A549 (cell line): ENCODE measurements around the gene MAPKAP1. TPM values are rescaled to one million over a fixed set of nuclear protein-coding genes. Genes with fewer than 3 reads are reported as not detected.

Source experiments
- ATAC-seq, 2 experiments: fragments of 200-7000 bp in 1 of 2; fragments of >200 bp in 1 of 2; cut with Nextera tagmentation in 1 of 2; cut with Tn5 transposase in 1 of 2; 3 replicates each; pipeline versions ENCODE4 v1.8.0 to v1.9.1; 2018 to 2020; ENCODE audit warnings: mild to moderate bottlenecking in 1 of 2, moderate library complexity in 1 of 2
- CTCF ChIA-PET: fragments of 300-600 bp; sonication (Branson Sonifier 250); formaldehyde crosslinking; extraction: SDS; loops from one replicate; lab custom pipeline; 2021; ENCODE audit warnings: antibody characterized with exemption, inconsistent platforms; lab: Yijun Ruan, JAX
- POLR2A ChIA-PET: fragments of 350-600 bp; formaldehyde crosslinking; extraction: SDS; loops from one replicate; lab custom pipeline; 2021; ENCODE audit warnings: antibody characterized with exemption, inconsistent platforms; lab: Yijun Ruan, JAX
- DNase-seq, 2 experiments: peaks; one replicate each; pipeline versions ENCODE4 v3.0.0 to v3.0.0-alpha.2; 2011 to 2016; ENCODE audit warnings: low read depth in 1 of 2, low spot score in 1 of 2
- FAIRE-seq: peaks from 2 replicates; lab custom pipeline; 2011; peaks lifted over from hg19 to GRCh38; lab: Jason Lieb, UNC
- H3K27ac ChIP-seq, 2 experiments: fragments of >200 bp; sonication (Bioruptor Twin); formaldehyde crosslinking; 3 replicates each; pipeline ENCODE4 v1.5.1; 2016 to 2017
- H3K4me1 ChIP-seq: fragments of >200 bp; sonication (Bioruptor Twin); formaldehyde crosslinking; 3 replicates; pipeline ENCODE4 v1.6.1; 2016
- H3K4me2 ChIP-seq: fragments of >200 bp; sonication (Bioruptor Twin); formaldehyde crosslinking; 3 replicates; pipeline ENCODE4 v1.6.1; 2016
- H3K4me3 ChIP-seq: fragments of >200 bp; sonication (Bioruptor Twin); formaldehyde crosslinking; 3 replicates; pipeline ENCODE4 v1.5.1; 2016
- H3K9me3 ChIP-seq: fragments of >200 bp; sonication (Bioruptor Twin); formaldehyde crosslinking; 3 replicates; pipeline ENCODE4 v1.6.1; 2016
- BCL3 ChIP-seq: fragments of >200 bp; sonication (Bioruptor Twin); formaldehyde crosslinking; IDR thresholded peaks from 3 replicates; pipeline ENCODE4 v1.6.1; 2016
- CBX2 ChIP-seq: fragments of 200-600 bp; sonication (generic); IDR thresholded peaks from 2 replicates; pipeline ENCODE4 v1.6.1; 2016; ENCODE audit warnings: low read depth, mild to moderate bottlenecking, borderline replicate concordance
- CBX8 ChIP-seq: fragments of 200-600 bp; sonication (generic); IDR thresholded peaks from 2 replicates; pipeline ENCODE4 v1.6.1; 2016
- EHMT2 ChIP-seq: fragments of 200-600 bp; sonication (generic); IDR thresholded peaks from 2 replicates; pipeline ENCODE4 v1.6.1; 2016; ENCODE audit warnings: antibody characterized with exemption, low read depth, mild to moderate bottlenecking, moderate library complexity
- ELK1 ChIP-seq: fragments of 150-350 bp; IDR thresholded peaks from 2 replicates; pipeline ENCODE4 v1.6.1; 2014; ENCODE audit warnings: low read depth, mild to moderate bottlenecking, low read length
- EP300 ChIP-seq, 2 experiments: fragments of >200 bp; sonication (Bioruptor Twin); formaldehyde crosslinking; IDR thresholded peaks; 2 replicates in 1 of 2; 3 replicates in 1 of 2; pipeline ENCODE4 v1.6.1; 2016 to 2017
- FOSB ChIP-seq: fragments of 250-450 bp; sonication (Bioruptor Pico); IDR thresholded peaks from 2 replicates; pipeline ENCODE4 v1.5.0; 2020; ENCODE audit warnings: mild to moderate bottlenecking, moderate library complexity
- FOXS1 ChIP-seq: fragments of 250-450 bp; sonication (Bioruptor Pico); IDR thresholded peaks from 2 replicates; pipeline ENCODE4 v1.5.0; 2020; ENCODE audit warnings: mild to moderate bottlenecking, moderate library complexity
- HOXA7 ChIP-seq: fragments of 250-450 bp; sonication (Bioruptor Pico); IDR thresholded peaks from 2 replicates; pipeline ENCODE4 v1.5.0; 2020; ENCODE audit warnings: mild to moderate bottlenecking, moderate library complexity
- HOXB13 ChIP-seq: fragments of 250-450 bp; sonication (Bioruptor Pico); IDR thresholded peaks from 2 replicates; pipeline ENCODE4 v1.5.0; 2020; ENCODE audit warnings: low read depth, mild to moderate bottlenecking, moderate library complexity
- JUN ChIP-seq, 2 experiments: fragments of >200 bp; sonication (Bioruptor Twin); formaldehyde crosslinking; IDR thresholded peaks; 2 replicates in 1 of 2; 3 replicates in 1 of 2; pipeline ENCODE4 v1.6.1; 2016 to 2017
- KDM5A ChIP-seq: fragments of 200-600 bp; sonication (generic); IDR thresholded peaks from 2 replicates; pipeline ENCODE4 v1.6.1; 2016; ENCODE audit warnings: antibody characterized with exemption, mild to moderate bottlenecking
- MAFK ChIP-seq: fragments of 450-650 bp; IDR thresholded peaks from 2 replicates; pipeline ENCODE4 v1.6.1; 2014; ENCODE audit not compliant: partially characterized antibody
- MAX ChIP-seq: IDR thresholded peaks from 2 replicates; pipeline ENCODE4 v1.6.1; 2012
- MAZ ChIP-seq: fragments of 150-350 bp; IDR thresholded peaks from 2 replicates; pipeline ENCODE4 v1.6.1; 2014; ENCODE audit warnings: antibody characterized with exemption, low read depth, low read length, borderline replicate concordance
- MYC ChIP-seq: IDR thresholded peaks from 2 replicates; pipeline ENCODE4 v1.6.1; 2012; ENCODE audit warnings: mild to moderate bottlenecking, inconsistent platforms, low read length, improper control_type of control experiment, borderline replicate concordance
- NFE2L2 ChIP-seq: fragments of 150-350 bp; conservative IDR thresholded peaks from 2 replicates; pipeline ENCODE4 v1.6.1; 2014; ENCODE audit warnings: low read length
- NR3C1 ChIP-seq: fragments of >200 bp; sonication (Bioruptor Twin); formaldehyde crosslinking; IDR thresholded peaks from 3 replicates; pipeline ENCODE4 v1.6.1; 2017
- POLR2AphosphoS2 ChIP-seq: conservative IDR thresholded peaks from 2 replicates; pipeline ENCODE4 v1.6.1; 2012; ENCODE audit warnings: low read length, improper control_type of control experiment, inconsistent platforms
- RARB ChIP-seq: fragments of 250-450 bp; sonication (Bioruptor Pico); IDR thresholded peaks from 2 replicates; pipeline ENCODE4 v1.8.0; 2021; ENCODE audit warnings: mild to moderate bottlenecking, moderate library complexity
- RCOR1 ChIP-seq: fragments of 150-350 bp; IDR thresholded peaks from 2 replicates; pipeline ENCODE4 v1.6.1; 2014; ENCODE audit warnings: antibody characterized with exemption, low read length, low read depth
- REST ChIP-seq: fragments of 200-600 bp; sonication (generic); IDR thresholded peaks from 2 replicates; pipeline ENCODE4 v1.6.1; 2016; ENCODE audit warnings: antibody characterized with exemption, mild to moderate bottlenecking, moderate library complexity
- RFX5 ChIP-seq: fragments of 450-650 bp; IDR thresholded peaks from 2 replicates; pipeline ENCODE4 v1.7.1; 2014; ENCODE audit warnings: antibody characterized with exemption, mild to moderate bottlenecking, moderate library complexity
- USF2 ChIP-seq: fragments of 450-650 bp; IDR thresholded peaks from 2 replicates; pipeline ENCODE4 v1.6.1; 2014; ENCODE audit warnings: antibody characterized with exemption
- ZFP36 ChIP-seq: fragments of 450-650 bp; IDR thresholded peaks from 2 replicates; pipeline ENCODE4 v1.6.1; 2014; ENCODE audit warnings: borderline replicate concordance; ENCODE audit not compliant: partially characterized antibody
- ZNF302 ChIP-seq: fragments of 250-450 bp; sonication (Bioruptor Pico); IDR thresholded peaks from 2 replicates; pipeline ENCODE4 v1.9.0; 2021; ENCODE audit warnings: inconsistent platforms, mild to moderate bottlenecking, moderate library complexity
- ZSCAN20 ChIP-seq: fragments of 250-450 bp; sonication (Bioruptor Pico); IDR thresholded peaks from 2 replicates; pipeline ENCODE4 v1.8.0; 2022; ENCODE audit warnings: mild to moderate bottlenecking, moderate library complexity
- WGBS: methylation state at CpG from one replicate; pipeline ENCODE4 v1.1.6; 2017; ENCODE audit errors: missing lambda C conversion rate; 5-methylcytosine and 5-hydroxymethylcytosine counted together
- polyA plus RNA-seq, 4 experiments: library from polyadenylated mRNA; depleted of rRNA in 3 of 4; stranded (reverse); fragments of >200 nt; fragmentation: RNase III in 1 of 4; extraction: RNeasy Plus Mini Kit Qiagen cat#74134 plus additional on column Dnase treatment in 1 of 4; gene quantifications; 2 replicates in 3 of 4; 3 replicates in 1 of 4; pipeline ENCODE4 v1.2.3, GENCODE V29; 2011 to 2017

Gene MAPKAP1
- polyA plus RNA-seq, 2 of the 4 experiments (the other 2 are of a cell fraction) = 49.9 to 119 TPM

GRCh38 chr9:125660557-125660956 lies 46.5 kb downstream of the MAPKAP1 start:
- H3K27ac ChIP-seq = no peak overlapping the region
- peaks cover 22% of the 10 kb centered on the region for H3K4me1 ChIP-seq
- CTCF ChIA-PET = interaction anchor here (0.6 to 1.7 kb wide), 2 partner anchors 9 to 102 kb away, joined by 3 to 5 read pairs; no protein-coding TSS in a partner anchor
- no peak for TF ChIP-seq CBX2
- TF ChIP-seq ZNF302 = no peak
- no peak for TF ChIP-seq ZSCAN20 (CRISPR knock-in tag)
- no peak for TF ChIP-seq KDM5A
- TF ChIP-seq NR3C1 = no peak
- TF ChIP-seq HOXA7 (CRISPR knock-in tag) = no peak
- no peak for TF ChIP-seq RFX5
- TF ChIP-seq NFE2L2 = no peak
- no peak for TF ChIP-seq EP300 (IDR thresholded peaks at IDR 0.05)
- no peak for TF ChIP-seq USF2
- TF ChIP-seq BCL3 = no peak
- TF ChIP-seq CBX8 = no peak
- TF ChIP-seq EHMT2 = no peak
- TF ChIP-seq MAFK = no peak
- no peak for TF ChIP-seq POLR2AphosphoS2
- no peak for TF ChIP-seq FOSB (CRISPR knock-in tag)
- no peak for TF ChIP-seq RCOR1
- no peak for TF ChIP-seq JUN (IDR thresholded peaks at IDR 0.05)
- TF ChIP-seq ZFP36 = no peak
- no peak for TF ChIP-seq HOXB13
- ATAC-seq (no peak), FAIRE-seq (no peak), DNase-seq (no peak)
- H3K9me3 ChIP-seq = no peaks in the 10 kb centered on the region
- 95% methylated on average over 6 of the region's 6 CpGs for WGBS
- H3K4me3 ChIP-seq = no peak overlapping the region
- H3K4me2 ChIP-seq = no peak overlapping the region
- POLR2A ChIA-PET = no interaction called here

GRCh38 chr9:125659954-125660353 lies 47.1 kb downstream of the MAPKAP1 start:
- POLR2A ChIA-PET = no interaction called here
- H3K27ac ChIP-seq = no peak overlapping the region
- ATAC-seq (no peak), DNase-seq (no peak), FAIRE-seq (no peak)
- H3K4me2 ChIP-seq = no peak overlapping the region
- 46% methylated on average over 4 of the region's 4 CpGs for WGBS
- no peaks in the 10 kb centered on the region for H3K9me3 ChIP-seq
- peaks cover 25% of the 10 kb centered on the region for H3K4me1 ChIP-seq
- CTCF ChIA-PET = interaction anchor here (0.6 kb wide), 1 partner anchor 101 kb away, joined by 3 read pairs; no protein-coding TSS in a partner anchor
- no peak for TF ChIP-seq RARB (CRISPR knock-in tag)
- TF ChIP-seq MAX = no peak
- TF ChIP-seq MAZ = no peak
- no peak for TF ChIP-seq FOXS1 (CRISPR knock-in tag)
- H3K4me3 ChIP-seq = no peak overlapping the region

- ChIA-PET CTCF (interaction anchor here (1.3 kb wide), 1 partner anchor 29 kb away, joined by 3 read pairs; no protein-coding TSS in a partner anchor), POLR2A (no interaction called here)
- Histone ChIP-seq H3K27ac (no peak overlapping the region), H3K9me3 (no peaks in the 10 kb centered on the region), H3K4me1 (peaks cover 25% of the 10 kb centered on the region), H3K4me3 (no peak overlapping the region), H3K4me2 (no peak overlapping the region)
- ATAC-seq = no peak
- no peak for DNase-seq
- FAIRE-seq = no peak
- WGBS = 76% methylated on average over 2 of the region's 2 CpGs
- TF ChIP-seq MYC (no peak), HOXA7 (CRISPR knock-in tag) (no peak), ELK1 (no peak), REST (no peak)
Observed at GRCh38 chr9:125659201-125659840, 47.7 kb downstream of the MAPKAP1 start.
